ENCODE measurements around the gene RRP1.

The RRP1 gene

DNA sequence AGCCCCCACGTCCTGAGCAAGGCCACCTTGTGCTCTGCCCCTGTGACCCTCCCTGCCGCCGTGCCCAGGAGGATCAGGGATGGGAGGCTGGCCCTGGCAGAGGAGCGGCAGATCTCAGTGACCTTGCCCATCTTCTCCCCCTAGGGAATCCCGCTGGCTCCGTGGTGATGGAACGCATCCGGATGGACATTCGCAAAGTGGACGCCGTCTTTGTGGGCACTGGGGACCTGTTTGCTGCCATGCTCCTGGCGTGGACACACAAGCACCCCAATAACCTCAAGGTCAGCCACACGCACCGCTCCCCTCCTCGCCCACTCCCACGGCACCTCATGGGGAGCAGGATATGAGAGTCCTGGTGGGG is 36.0 kb upstream of the RRP1 start:
- no peak overlapping the region for H3K4me3 ChIP-seq (ENCODE audit: low read depth, low read length)
- DNase-seq (ENCODE audit: low read depth), result no peak
- TF ChIP-seq, protein P1, sequence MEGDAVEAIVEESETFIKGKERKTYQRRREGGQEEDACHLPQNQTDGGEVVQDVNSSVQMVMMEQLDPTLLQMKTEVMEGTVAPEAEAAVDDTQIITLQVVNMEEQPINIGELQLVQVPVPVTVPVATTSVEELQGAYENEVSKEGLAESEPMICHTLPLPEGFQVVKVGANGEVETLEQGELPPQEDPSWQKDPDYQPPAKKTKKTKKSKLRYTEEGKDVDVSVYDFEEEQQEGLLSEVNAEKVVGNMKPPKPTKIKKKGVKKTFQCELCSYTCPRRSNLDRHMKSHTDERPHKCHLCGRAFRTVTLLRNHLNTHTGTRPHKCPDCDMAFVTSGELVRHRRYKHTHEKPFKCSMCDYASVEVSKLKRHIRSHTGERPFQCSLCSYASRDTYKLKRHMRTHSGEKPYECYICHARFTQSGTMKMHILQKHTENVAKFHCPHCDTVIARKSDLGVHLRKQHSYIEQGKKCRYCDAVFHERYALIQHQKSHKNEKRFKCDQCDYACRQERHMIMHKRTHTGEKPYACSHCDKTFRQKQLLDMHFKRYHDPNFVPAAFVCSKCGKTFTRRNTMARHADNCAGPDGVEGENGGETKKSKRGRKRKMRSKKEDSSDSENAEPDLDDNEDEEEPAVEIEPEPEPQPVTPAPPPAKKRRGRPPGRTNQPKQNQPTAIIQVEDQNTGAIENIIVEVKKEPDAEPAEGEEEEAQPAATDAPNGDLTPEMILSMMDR (IDR thresholded peaks at IDR 0.05; ENCODE audit: control insufficient read depth, extremely low read depth, insufficient read depth), result no peak

DNA sequence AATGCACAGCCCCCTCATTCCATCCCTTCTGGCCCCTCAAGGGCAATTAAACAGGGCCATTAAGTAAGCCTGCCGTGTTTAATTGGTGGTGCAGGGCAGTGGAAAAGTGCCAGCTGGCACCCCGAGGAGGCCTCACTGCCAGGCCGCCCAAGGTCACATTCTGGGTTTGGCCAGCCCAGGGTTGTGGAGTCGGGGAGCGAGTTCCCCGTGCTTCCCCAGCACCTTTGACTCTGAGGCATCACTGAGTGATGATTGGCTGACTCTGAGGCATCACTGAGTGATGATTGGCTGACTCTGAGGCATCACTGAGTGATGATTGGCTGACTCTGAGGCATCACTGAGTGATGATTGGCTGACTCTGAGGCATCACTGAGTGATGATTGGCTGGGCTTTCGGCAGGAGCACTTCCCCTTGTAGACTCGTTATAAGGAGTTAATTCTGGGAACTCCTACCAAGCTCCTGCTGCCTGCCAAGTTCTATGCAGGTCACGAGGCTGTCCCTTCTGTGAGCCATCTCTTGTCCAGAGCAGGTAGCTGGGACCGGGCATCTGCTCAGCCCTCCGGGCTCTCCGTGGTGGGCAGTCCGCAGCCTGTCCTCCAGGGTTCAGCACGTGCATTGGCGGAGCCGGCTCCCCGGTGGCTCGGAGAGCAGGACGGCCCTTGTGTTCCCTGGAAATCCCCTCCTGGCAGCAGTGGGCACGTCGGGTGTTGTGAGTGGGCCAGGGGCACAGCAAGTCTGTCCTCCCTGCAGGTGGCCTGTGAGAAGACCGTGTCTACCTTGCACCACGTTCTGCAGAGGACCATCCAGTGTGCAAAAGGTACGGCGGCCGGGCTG is 34.2 kb upstream of the RRP1 start:
- TF ChIP-seq, protein P1 (IDR thresholded peaks at IDR 0.05; ENCODE audit: control insufficient read depth, extremely low read depth, insufficient read depth), result no peak
- no peak for DNase-seq (ENCODE audit: low read depth)
- no peak overlapping the region for H3K4me3 ChIP-seq (ENCODE audit: low read depth, low read length)

DNA sequence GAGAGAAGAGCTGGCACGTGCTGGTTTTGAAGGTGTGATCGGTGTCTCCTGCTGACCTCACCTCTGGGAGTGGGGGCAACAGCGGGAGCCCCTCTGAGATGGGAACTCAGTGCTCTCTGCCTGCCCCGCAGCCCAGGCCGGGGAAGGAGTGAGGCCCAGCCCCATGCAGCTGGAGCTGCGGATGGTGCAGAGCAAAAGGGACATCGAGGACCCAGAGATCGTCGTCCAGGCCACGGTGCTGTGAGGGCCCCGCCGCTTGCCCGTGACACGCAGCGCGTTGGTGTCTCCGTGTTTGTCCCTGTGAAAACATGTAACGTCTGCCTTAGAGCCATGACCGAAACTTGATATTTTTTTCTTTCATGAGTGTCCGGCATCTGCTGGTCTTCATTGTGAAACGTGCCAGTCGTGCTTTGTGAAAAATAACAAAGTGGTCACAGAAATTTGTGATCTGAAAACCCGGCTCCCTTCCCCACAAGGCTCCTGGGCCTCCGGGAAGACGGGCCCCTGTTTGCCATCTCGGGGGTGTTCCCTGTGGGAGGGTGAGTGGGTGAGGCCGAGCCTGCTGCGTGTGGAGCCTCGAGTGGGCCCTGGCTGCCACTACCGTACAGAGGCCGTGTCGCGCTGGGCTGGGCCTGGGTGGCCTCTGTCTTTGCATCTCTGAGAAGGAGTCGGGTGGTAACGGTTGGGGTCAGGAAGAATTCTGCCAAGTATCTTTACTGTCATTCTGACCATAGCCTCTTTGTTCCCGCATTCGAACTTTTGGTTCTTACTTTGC is 33.4 kb upstream of the RRP1 start:
- TF ChIP-seq, protein P1 (IDR thresholded peaks at IDR 0.05; ENCODE audit: control insufficient read depth, extremely low read depth, insufficient read depth), result no peak
- no peak overlapping the region for H3K4me3 ChIP-seq (ENCODE audit: low read depth, low read length)
- DNase-seq (ENCODE audit: low read depth), result no peak

DNA sequence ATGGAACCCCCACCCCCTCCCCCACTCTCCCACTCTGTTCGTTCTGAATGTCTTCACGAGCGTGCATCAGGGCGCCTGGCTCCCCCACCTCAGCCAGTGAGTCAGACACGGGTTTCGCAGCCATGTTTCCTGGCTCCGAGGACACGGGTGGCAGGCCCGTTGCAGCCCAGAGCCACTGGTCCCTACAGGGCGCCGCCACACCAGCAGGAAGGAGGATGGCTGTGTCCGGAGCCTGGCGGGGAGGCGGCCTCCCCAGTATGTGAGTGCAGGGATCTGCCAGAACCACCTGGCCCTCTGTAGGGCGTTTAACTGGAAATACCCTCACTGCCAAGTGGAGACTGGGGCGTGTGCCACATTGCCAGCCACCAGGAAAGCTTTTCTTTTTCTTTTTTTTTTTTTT is 31.8 kb upstream of the RRP1 start:
- TF ChIP-seq, protein P1 (IDR thresholded peaks at IDR 0.05; ENCODE audit: control insufficient read depth, extremely low read depth, insufficient read depth), result no peak
- no peak for DNase-seq (ENCODE audit: low read depth)
- no peak overlapping the region for H3K4me3 ChIP-seq (ENCODE audit: low read depth, low read length)

- TF ChIP-seq, protein P1 (IDR thresholded peaks at IDR 0.05; ENCODE audit: control insufficient read depth, extremely low read depth, insufficient read depth), result no peak
- no peak overlapping the region for H3K4me3 ChIP-seq (ENCODE audit: low read depth, low read length)
- no peak for DNase-seq (ENCODE audit: low read depth)
Observed at GRCh38 chr21:43758111-43758641, 31.2 kb upstream of the RRP1 start.

GRCh38 chr21:43758811-43759210 is 30.6 kb upstream of the RRP1 start:
- TF ChIP-seq, protein P1 (IDR thresholded peaks at IDR 0.05; ENCODE audit: control insufficient read depth, extremely low read depth, insufficient read depth), result no peak
- no peak overlapping the region for H3K4me3 ChIP-seq (ENCODE audit: low read depth, low read length)
- DNase-seq (ENCODE audit: low read depth), result no peak

All from LNCaP clone FGC (cell line).